HG03457 (cell line): ENCODE data around the gene SWSAP1.
"Not testable (repeated sequence)": the region's sequence is repeated elsewhere in the genome, so short reads cannot be mapped to it uniquely, and the experiment has no call there.

ENCODE experiments used
- ATAC-seq: cut with Tn5 transposase; IDR thresholded peaks from one replicate; pipeline ENCODE4 v1.9.1; 2021; ENCODE audit warnings: moderate number of reproducible peaks; ENCODE audit not compliant: unreplicated experiment

The SWSAP1 gene

GRCh38 chr19:11406703-11407236 lies 32.3 kb downstream of the SWSAP1 start:
- ATAC-seq: not testable (repeated sequence)

- no peak for ATAC-seq
Observed at GRCh38 chr19:11408591-11408990, 34.1 kb downstream of the SWSAP1 start.

- no peak for ATAC-seq
Observed at GRCh38 chr19:11410682-11411081, 36.2 kb downstream of the SWSAP1 start.

GRCh38 chr19:11414544-11414943 lies 40.1 kb downstream of the SWSAP1 start:
- no peak for ATAC-seq

GRCh38 chr19:11416346-11417052 lies 42.0 kb downstream of the SWSAP1 start:
- ATAC-seq: no peak

- ATAC-seq: no peak
Observed at GRCh38 chr19:11418094-11418548, 43.7 kb downstream of the SWSAP1 start.

- ATAC-seq: no peak
Observed at GRCh38 chr19:11418549-11419506, 44.4 kb downstream of the SWSAP1 start, which contains the start of gene RGL3. Gene RGL3, minus strand, starts transcription at chr19:11419314. Its CDS starts 36 bp downstream, at chr19:11419278.

GRCh38 chr19:11420429-11421370 lies 46.2 kb downstream of the SWSAP1 start:
- no peak for ATAC-seq

GRCh38 chr19:11421371-11422098 lies 47.1 kb downstream of the SWSAP1 start:
- ATAC-seq: no peak

- ATAC-seq: no peak
Observed at GRCh38 chr19:11422163-11423065, 47.9 kb downstream of the SWSAP1 start.

- ATAC-seq: no peak
Observed at GRCh38 chr19:11423164-11423790, 48.8 kb downstream of the SWSAP1 start.

- no peak for ATAC-seq
Observed at GRCh38 chr19:11423791-11424181, 49.3 kb downstream of the SWSAP1 start.
